Lower leg skin (tissue), 4 donors: ENCODE measurements around the gene EMC8. TPM values are rescaled to one million over a fixed set of nuclear protein-coding genes. Genes with fewer than 3 reads are reported as not detected.

Experiments used
- DNase-seq, 2 donors: peaks; one replicate each; pipeline ENCODE4 v3.0.0-alpha.2; 2019; ENCODE audit warnings: low spot score in 2 of 2
- H3K4me3 ChIP-seq: fragments of 200-600 bp; sonication (generic); 2 replicates; pipeline ENCODE4 v1.5.1; 2017; ENCODE audit warnings: mild to moderate bottlenecking, low read depth; ENCODE audit not compliant: poor library complexity, severe bottlenecking
- CTCF ChIP-seq, 3 donors: fragments of 450-650 bp; IDR thresholded peaks; one replicate each; pipeline ENCODE4 v1.5.1; 2016; ENCODE audit warnings: antibody characterized with exemption in 3 of 3, mild to moderate bottlenecking in 3 of 3, moderate library complexity in 2 of 3
- POLR2A ChIP-seq, 2 donors: fragments of 450-650 bp; IDR thresholded peaks; one replicate each; pipeline ENCODE4 v1.6.1; 2016 to 2017; ENCODE audit warnings: antibody characterized with exemption in 2 of 2, mild to moderate bottlenecking in 1 of 2, moderate library complexity in 1 of 2
- WGBS, 2 donors: methylation state at CpG; one replicate each; pipeline ENCODE4 v1.1.5; 2018; 5-methylcytosine and 5-hydroxymethylcytosine counted together
- intact Hi-C: fragments of 100-400 bp; cut with DNase I; formaldehyde crosslinking; loops from one replicate; pipeline ENCODE4 v1.15.0; 2023; ENCODE audit warnings: low total_unique reads
- total RNA-seq, 4 donors: library from RNA; depleted of rRNA; stranded (reverse); fragments of >200 nt; gene quantifications; one replicate each; pipeline ENCODE4 v1.1.0, GENCODE V29; 2016

Gene EMC8
- total RNA-seq, 4 donors from 2014 or later: 15.5 to 27.5 (median 18.4) TPM

DNA sequence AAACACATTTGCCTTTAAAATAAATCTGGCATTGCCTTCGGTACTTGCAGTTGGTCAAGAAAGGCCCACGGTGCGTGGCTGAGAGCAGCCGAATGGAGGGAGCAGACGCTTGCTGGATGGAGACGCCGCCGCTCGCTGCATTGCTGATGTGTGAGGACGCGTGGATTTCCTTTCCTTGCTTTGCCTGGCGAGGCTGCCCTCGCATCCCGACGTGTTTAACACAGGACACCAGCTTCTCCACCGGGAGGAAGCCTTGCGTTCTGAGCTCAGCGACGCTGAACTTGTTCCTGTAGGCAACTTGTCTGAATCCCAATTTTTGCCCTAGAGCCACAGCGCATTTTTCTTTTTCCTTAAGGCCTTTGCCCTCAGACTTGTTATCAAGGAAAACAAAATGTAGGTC is 45.9 kb upstream of the EMC8 start:
- 81 to 83% methylated on average over 20 of the region's 20 CpGs for whole genome bisulfite sequencing, 2 donors
- intact Hi-C loops: no loop called here
- no peak for DNase-seq
- no peak for TF ChIP-seq POLR2A (IDR thresholded peaks at IDR 0.05)
- TF ChIP-seq CTCF (IDR thresholded peaks at IDR 0.05): no peak
- H3K4me3 ChIP-seq: no peak overlapping the region

- TF ChIP-seq CTCF (IDR thresholded peaks at IDR 0.05): no peak
- TF ChIP-seq POLR2A (IDR thresholded peaks at IDR 0.05): no peak
- no peak for DNase-seq
- WGBS, 2 donors: 34 to 39% methylated on average over 15 of the region's 15 CpGs
- H3K4me3 ChIP-seq: no peak overlapping the region
- intact Hi-C loops: no loop called here
These were observed 45.4 kb upstream of the EMC8 start for GRCh38 chr16:85844786-85845185.

- TF ChIP-seq CTCF (IDR thresholded peaks at IDR 0.05) (no peak), POLR2A (IDR thresholded peaks at IDR 0.05) (no peak)
- intact Hi-C loops: no loop called here
- DNase-seq: no peak
- no peak overlapping the region for H3K4me3 ChIP-seq
These were observed 44.8 kb upstream of the EMC8 start for GRCh38 chr16:85844169-85844481.

GRCh38 chr16:85843471-85844168 is 44.3 kb upstream of the EMC8 start:
- no peak for DNase-seq
- TF ChIP-seq POLR2A (IDR thresholded peaks at IDR 0.05): no peak
- no peak for TF ChIP-seq CTCF (IDR thresholded peaks at IDR 0.05)
- H3K4me3 ChIP-seq: no peak overlapping the region
- WGBS, 2 donors: 84 to 93% methylated on average over 11 of the region's 11 CpGs
- intact Hi-C loops: no loop called here

GRCh38 chr16:85842848-85843247 is 43.5 kb upstream of the EMC8 start:
- WGBS, 2 donors: 91% methylated on average over 9 of the region's 9 CpGs
- TF ChIP-seq CTCF (IDR thresholded peaks at IDR 0.05) (no peak), POLR2A (IDR thresholded peaks at IDR 0.05) (no peak)
- DNase-seq: no peak
- intact Hi-C loops: no loop called here
- H3K4me3 ChIP-seq: no peak overlapping the region

- TF ChIP-seq POLR2A (IDR thresholded peaks at IDR 0.05): no peak
- no peak for TF ChIP-seq CTCF (IDR thresholded peaks at IDR 0.05)
- intact Hi-C loops: no loop called here
- no peak for DNase-seq
- WGBS, 2 donors: 90 to 91% methylated on average over 9 of the region's 9 CpGs
- no peak overlapping the region for H3K4me3 ChIP-seq
These were observed 43.1 kb upstream of the EMC8 start for GRCh38 chr16:85842435-85842834.
